ENCODE data around the gene DHRS7B.

Gene DHRS7B

DNA sequence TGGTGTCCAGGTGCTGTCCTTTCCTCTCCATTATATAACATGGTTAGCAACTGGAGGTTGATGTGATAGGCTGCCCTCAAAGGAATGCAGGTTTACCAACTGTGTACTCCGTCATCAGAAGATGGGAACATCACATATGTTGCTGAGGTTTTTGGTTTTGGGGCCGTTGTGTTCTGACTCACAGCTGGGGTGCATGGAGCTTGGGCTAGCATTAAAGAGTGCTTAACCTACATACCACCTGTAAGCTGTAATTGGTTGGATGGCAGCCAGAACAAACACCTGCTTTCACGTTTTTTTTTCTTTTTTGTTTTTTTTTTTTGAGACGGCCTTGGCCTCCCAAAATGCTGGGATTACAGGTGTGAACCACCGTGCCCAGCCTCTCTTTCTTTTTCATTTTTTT lies 66.3 kb downstream of the DHRS7B start:
- H3K4me3 ChIP-seq (ENCODE audit: control insufficient read depth in 1 of 7, extremely low read depth in 1 of 7, insufficient read depth in 4 of 7, low read depth in 2 of 7, low read length in 6 of 7), result no peak overlapping the region
- no peaks in the 10 kb centered on the region for H3K9me3 ChIP-seq (ENCODE audit: control extremely low read depth in 1 of 5, control insufficient read depth in 4 of 5, insufficient read depth in 2 of 5, low read depth in 1 of 5, low read length in 4 of 5)
- H3K27me3 ChIP-seq (replicated peaks in 2 of 5; ENCODE audit: control insufficient read depth in 4 of 5, insufficient read depth in 5 of 5, low read length in 4 of 5), result no peaks in the 10 kb centered on the region
- POLR2A ChIA-PET, result no interaction called here
- no peak for DNase-seq
- H3K36me3 ChIP-seq (ENCODE audit: control insufficient read depth in 4 of 4, insufficient read depth in 4 of 4, low read length in 3 of 4), result peaks cover 2 to 66% (median 46%) of the 10 kb centered on the region in 4 experiments
- no peak overlapping the region for H3K27ac ChIP-seq (ENCODE audit: insufficient read depth in 1 of 2, low read depth in 1 of 2, low read length in 2 of 2, poor library complexity in 1 of 2, severe bottlenecking in 2 of 2)
- no peaks in the 10 kb centered on the region for H3K4me1 ChIP-seq (ENCODE audit: control extremely low read depth in 1 of 4, control insufficient read depth in 4 of 4, insufficient read depth in 4 of 4, low read length in 3 of 4)
- WGBS (ENCODE audit: insufficient coverage), result 100% methylated on average over 5 of the region's 5 CpGs
- CTCF ChIA-PET, result no interaction called here

DNA sequence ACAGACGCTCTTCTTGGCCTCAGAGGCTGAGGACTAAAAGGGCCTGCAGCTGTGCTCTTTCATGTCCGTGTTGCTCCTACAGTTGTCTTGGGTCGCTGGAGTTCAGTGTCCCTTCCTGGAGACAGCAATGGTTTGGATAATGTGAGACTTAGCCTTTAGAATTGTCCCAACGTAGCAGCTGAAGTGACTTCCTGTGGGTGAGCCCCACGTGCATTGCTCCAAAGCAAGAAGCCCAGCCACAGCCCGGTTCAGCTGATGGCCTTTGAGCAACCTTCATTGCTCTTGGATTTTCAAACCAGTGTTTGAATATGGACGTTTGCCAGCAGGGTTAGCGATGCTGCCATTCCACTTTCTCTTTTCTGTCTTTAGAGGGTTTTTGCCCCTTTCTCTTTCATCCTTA lies 67.5 kb downstream of the DHRS7B start:
- H3K4me3 ChIP-seq (ENCODE audit: control insufficient read depth in 1 of 7, extremely low read depth in 1 of 7, insufficient read depth in 4 of 7, low read depth in 2 of 7, low read length in 6 of 7), result no peak overlapping the region
- H3K36me3 ChIP-seq (ENCODE audit: control insufficient read depth in 4 of 4, insufficient read depth in 4 of 4, low read length in 3 of 4), result peaks cover 2 to 66% (median 43%) of the 10 kb centered on the region in 4 experiments
- POLR2A ChIA-PET, result no interaction called here
- no peaks in the 10 kb centered on the region for H3K27me3 ChIP-seq (replicated peaks in 2 of 5; ENCODE audit: control insufficient read depth in 4 of 5, insufficient read depth in 5 of 5, low read length in 4 of 5)
- 82% methylated on average over 8 of the region's 8 CpGs for WGBS (ENCODE audit: insufficient coverage)
- DNase-seq, result no peak
- no peaks in the 10 kb centered on the region for H3K9me3 ChIP-seq (ENCODE audit: control extremely low read depth in 1 of 5, control insufficient read depth in 4 of 5, insufficient read depth in 2 of 5, low read depth in 1 of 5, low read length in 4 of 5)
- H3K27ac ChIP-seq (ENCODE audit: insufficient read depth in 1 of 2, low read depth in 1 of 2, low read length in 2 of 2, poor library complexity in 1 of 2, severe bottlenecking in 2 of 2), result no peak overlapping the region
- H3K4me1 ChIP-seq (ENCODE audit: control extremely low read depth in 1 of 4, control insufficient read depth in 4 of 4, insufficient read depth in 4 of 4, low read length in 3 of 4), result no peaks in the 10 kb centered on the region
- CTCF ChIA-PET, result no interaction called here

DNA sequence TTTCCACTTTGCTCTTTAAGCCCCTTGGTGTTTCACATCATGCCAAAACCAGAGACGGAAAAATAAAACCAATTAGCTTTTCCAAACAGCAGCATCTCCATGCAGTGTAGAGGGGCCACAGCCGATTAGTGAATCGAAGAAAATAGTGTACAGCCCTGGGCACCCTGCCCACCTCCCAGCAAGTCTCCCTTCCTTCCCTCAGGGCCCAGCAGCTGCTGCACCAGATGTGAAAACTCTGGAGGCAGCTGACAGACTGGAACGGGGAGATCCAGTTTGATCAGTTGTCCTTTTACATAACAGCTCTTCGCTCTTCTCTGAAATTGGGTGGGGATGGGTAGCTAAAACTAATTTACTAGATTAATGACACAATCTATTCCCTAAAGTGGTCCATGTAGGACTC lies 67.9 kb downstream of the DHRS7B start:
- no peaks in the 10 kb centered on the region for H3K9me3 ChIP-seq (ENCODE audit: control extremely low read depth in 1 of 5, control insufficient read depth in 4 of 5, insufficient read depth in 2 of 5, low read depth in 1 of 5, low read length in 4 of 5)
- ChIA-PET POLR2A (no interaction called here), CTCF (no interaction called here)
- no peaks in the 10 kb centered on the region for H3K4me1 ChIP-seq (ENCODE audit: control extremely low read depth in 1 of 4, control insufficient read depth in 4 of 4, insufficient read depth in 4 of 4, low read length in 3 of 4)
- no peak for DNase-seq
- H3K27ac ChIP-seq (ENCODE audit: insufficient read depth in 1 of 2, low read depth in 1 of 2, low read length in 2 of 2, poor library complexity in 1 of 2, severe bottlenecking in 2 of 2), result no peak overlapping the region
- H3K27me3 ChIP-seq (replicated peaks in 2 of 5; ENCODE audit: control insufficient read depth in 4 of 5, insufficient read depth in 5 of 5, low read length in 4 of 5), result no peaks in the 10 kb centered on the region
- H3K4me3 ChIP-seq (ENCODE audit: control insufficient read depth in 1 of 7, extremely low read depth in 1 of 7, insufficient read depth in 4 of 7, low read depth in 2 of 7, low read length in 6 of 7), result no peak overlapping the region
- WGBS (ENCODE audit: insufficient coverage), result no CpG with 5 or more reads among the region's 5 CpGs
- H3K36me3 ChIP-seq (ENCODE audit: control insufficient read depth in 4 of 4, insufficient read depth in 4 of 4, low read length in 3 of 4), result peaks cover 2 to 65% (median 41%) of the 10 kb centered on the region in 4 experiments

DNA sequence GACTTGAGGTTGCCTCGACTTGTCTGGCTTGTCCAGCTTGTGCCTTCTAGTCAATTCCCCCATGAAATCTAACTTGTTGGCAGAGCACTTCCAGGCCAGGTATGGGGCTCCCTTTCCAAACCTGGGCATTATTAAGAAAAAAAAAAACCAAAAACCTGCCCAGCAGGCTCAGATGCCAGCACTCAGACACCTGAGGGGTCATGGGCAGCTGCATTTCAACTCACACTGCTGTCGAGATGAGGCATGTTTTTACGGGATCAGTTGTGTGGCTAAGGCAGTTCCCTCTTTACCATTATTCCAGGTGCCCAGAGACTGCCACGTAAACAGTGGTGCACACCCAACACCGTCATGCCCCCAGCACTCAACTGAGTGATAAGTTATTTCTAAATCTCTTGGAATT lies 69.4 kb downstream of the DHRS7B start:
- Histone ChIP-seq H3K27me3 (replicated peaks in 2 of 5; ENCODE audit: control insufficient read depth in 4 of 5, insufficient read depth in 5 of 5, low read length in 4 of 5) (no peaks in the 10 kb centered on the region), H3K36me3 (ENCODE audit: control insufficient read depth in 4 of 4, insufficient read depth in 4 of 4, low read length in 3 of 4) (peaks cover 2 to 68% (median 42%) of the 10 kb centered on the region in 4 experiments), H3K4me3 (ENCODE audit: control insufficient read depth in 1 of 7, extremely low read depth in 1 of 7, insufficient read depth in 4 of 7, low read depth in 2 of 7, low read length in 6 of 7) (no peak overlapping the region), H3K27ac (ENCODE audit: insufficient read depth in 1 of 2, low read depth in 1 of 2, low read length in 2 of 2, poor library complexity in 1 of 2, severe bottlenecking in 2 of 2) (no peak overlapping the region), H3K9me3 (ENCODE audit: control extremely low read depth in 1 of 5, control insufficient read depth in 4 of 5, insufficient read depth in 2 of 5, low read depth in 1 of 5, low read length in 4 of 5) (no peaks in the 10 kb centered on the region), H3K4me1 (ENCODE audit: control extremely low read depth in 1 of 4, control insufficient read depth in 4 of 4, insufficient read depth in 4 of 4, low read length in 3 of 4) (peaks cover 0 to 3% (median 0%) of the 10 kb centered on the region in 4 experiments)
- DNase-seq, result no peak
- ChIA-PET CTCF (interaction anchor here (1.0 to 1.2 kb wide), 2 partner anchors 23 to 136 kb away, joined by 3 read pairs; no protein-coding TSS in a partner anchor), POLR2A (no interaction called here)
- WGBS (ENCODE audit: insufficient coverage), result 94% methylated on average over 2 of the region's 5 CpGs

DNA sequence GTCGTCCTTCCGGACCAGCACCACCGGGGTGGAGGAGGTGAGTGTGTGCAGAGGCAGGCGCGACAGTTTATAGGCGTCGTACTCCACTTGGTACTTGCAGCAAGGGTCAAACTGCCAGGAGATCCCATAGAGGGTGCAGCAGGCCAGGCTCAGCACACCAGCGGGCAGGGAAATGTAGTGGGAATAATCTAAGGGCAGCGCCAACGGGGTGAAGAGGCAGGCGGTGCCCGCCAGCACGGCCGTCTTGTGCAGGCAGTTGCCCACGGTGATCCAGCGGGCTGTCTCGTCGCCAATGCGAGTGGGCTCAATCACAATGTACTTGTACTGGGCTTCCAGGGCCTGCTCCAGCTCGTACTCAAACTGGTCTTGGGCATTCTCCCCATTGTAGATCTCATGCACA lies 71.6 kb downstream of the DHRS7B start:
- no peak overlapping the region for H3K4me3 ChIP-seq (ENCODE audit: control insufficient read depth in 1 of 7, extremely low read depth in 1 of 7, insufficient read depth in 4 of 7, low read depth in 2 of 7, low read length in 6 of 7)
- peaks cover 2 to 65% (median 47%) of the 10 kb centered on the region in 4 experiments for H3K36me3 ChIP-seq (ENCODE audit: control insufficient read depth in 4 of 4, insufficient read depth in 4 of 4, low read length in 3 of 4)
- H3K27me3 ChIP-seq (replicated peaks in 2 of 5; ENCODE audit: control insufficient read depth in 4 of 5, insufficient read depth in 5 of 5, low read length in 4 of 5), result no peaks in the 10 kb centered on the region
- peaks cover 0 to 3% (median 0%) of the 10 kb centered on the region in 4 experiments for H3K4me1 ChIP-seq (ENCODE audit: control extremely low read depth in 1 of 4, control insufficient read depth in 4 of 4, insufficient read depth in 4 of 4, low read length in 3 of 4)
- no peak for DNase-seq
- 100% methylated on average over 20 of the region's 20 CpGs for WGBS (ENCODE audit: insufficient coverage)
- ChIA-PET POLR2A (no interaction called here), CTCF (no interaction called here)
- H3K27ac ChIP-seq (ENCODE audit: insufficient read depth in 1 of 2, low read depth in 1 of 2, low read length in 2 of 2, poor library complexity in 1 of 2, severe bottlenecking in 2 of 2), result no peak overlapping the region
- H3K9me3 ChIP-seq (ENCODE audit: control extremely low read depth in 1 of 5, control insufficient read depth in 4 of 5, insufficient read depth in 2 of 5, low read depth in 1 of 5, low read length in 4 of 5), result no peaks in the 10 kb centered on the region

GRCh38 chr17:21199311-21199710 lies 72.5 kb downstream of the DHRS7B start:
- WGBS (ENCODE audit: insufficient coverage), result 49% methylated on average over 5 of the region's 9 CpGs
- CTCF ChIA-PET, result interaction anchor here (0.6 kb wide), 1 partner anchor 93 kb away, joined by 3 read pairs; no protein-coding TSS in a partner anchor
- H3K9me3 ChIP-seq (ENCODE audit: control extremely low read depth in 1 of 5, control insufficient read depth in 4 of 5, insufficient read depth in 2 of 5, low read depth in 1 of 5, low read length in 4 of 5), result no peaks in the 10 kb centered on the region
- no peak overlapping the region for H3K4me3 ChIP-seq (ENCODE audit: control insufficient read depth in 1 of 7, extremely low read depth in 1 of 7, insufficient read depth in 4 of 7, low read depth in 2 of 7, low read length in 6 of 7)
- no peaks in the 10 kb centered on the region for H3K27me3 ChIP-seq (replicated peaks in 2 of 5; ENCODE audit: control insufficient read depth in 4 of 5, insufficient read depth in 5 of 5, low read length in 4 of 5)
- peak; percentile 28 to 67 (median 54) for DNase-seq
- H3K36me3 ChIP-seq (ENCODE audit: control insufficient read depth in 4 of 4, insufficient read depth in 4 of 4, low read length in 3 of 4), result peaks cover 2 to 62% (median 45%) of the 10 kb centered on the region in 4 experiments
- no peak overlapping the region for H3K27ac ChIP-seq (ENCODE audit: insufficient read depth in 1 of 2, low read depth in 1 of 2, low read length in 2 of 2, poor library complexity in 1 of 2, severe bottlenecking in 2 of 2)
- peaks cover 0 to 3% (median 0%) of the 10 kb centered on the region in 4 experiments for H3K4me1 ChIP-seq (ENCODE audit: control extremely low read depth in 1 of 4, control insufficient read depth in 4 of 4, insufficient read depth in 4 of 4, low read length in 3 of 4)
- POLR2A ChIA-PET, result interaction anchor here (0.9 kb wide), 1 partner anchor 14 kb away, joined by 3 read pairs; the partner anchor contains the start of gene TMEM11

DNA sequence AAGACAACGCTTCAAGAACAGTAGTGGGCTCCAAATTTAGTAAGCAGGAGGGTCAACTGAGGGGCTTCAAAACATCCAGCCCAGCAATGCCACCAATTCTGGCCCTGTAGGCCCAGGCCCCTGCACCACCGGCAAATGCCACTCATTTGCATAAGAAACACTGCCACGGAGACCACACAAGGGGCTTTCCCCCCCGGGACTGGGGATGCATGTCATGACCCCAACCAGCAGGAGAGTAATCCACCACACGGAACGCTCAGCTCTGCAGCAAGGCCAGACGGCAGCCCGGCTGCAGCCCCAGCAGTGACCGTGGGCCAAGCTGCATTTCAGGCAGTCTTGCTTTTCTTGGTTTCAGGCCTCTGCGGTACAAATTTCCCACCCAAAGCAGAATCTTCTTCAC lies 73.1 kb downstream of the DHRS7B start:
- 88% methylated on average over 10 of the region's 10 CpGs for WGBS (ENCODE audit: insufficient coverage)
- Histone ChIP-seq H3K27me3 (replicated peaks in 2 of 5; ENCODE audit: control insufficient read depth in 4 of 5, insufficient read depth in 5 of 5, low read length in 4 of 5) (no peaks in the 10 kb centered on the region), H3K27ac (ENCODE audit: insufficient read depth in 1 of 2, low read depth in 1 of 2, low read length in 2 of 2, poor library complexity in 1 of 2, severe bottlenecking in 2 of 2) (no peak overlapping the region), H3K4me3 (ENCODE audit: control insufficient read depth in 1 of 7, extremely low read depth in 1 of 7, insufficient read depth in 4 of 7, low read depth in 2 of 7, low read length in 6 of 7) (no peak overlapping the region), H3K36me3 (ENCODE audit: control insufficient read depth in 4 of 4, insufficient read depth in 4 of 4, low read length in 3 of 4) (peaks cover 2 to 60% (median 44%) of the 10 kb centered on the region in 4 experiments), H3K4me1 (ENCODE audit: control extremely low read depth in 1 of 4, control insufficient read depth in 4 of 4, insufficient read depth in 4 of 4, low read length in 3 of 4) (peaks cover 0 to 3% (median 0%) of the 10 kb centered on the region in 4 experiments), H3K9me3 (ENCODE audit: control extremely low read depth in 1 of 5, control insufficient read depth in 4 of 5, insufficient read depth in 2 of 5, low read depth in 1 of 5, low read length in 4 of 5) (no peaks in the 10 kb centered on the region)
- peak in 1 of 3 donors; percentile 15 for DNase-seq
- POLR2A ChIA-PET, result interaction anchor here (0.9 kb wide), 1 partner anchor 14 kb away, joined by 3 read pairs; the partner anchor contains the start of gene TMEM11
- CTCF ChIA-PET, result interaction anchor here (0.7 to 1.3 kb wide), 3 partner anchors 12 to 73 kb away, joined by 3 to 4 read pairs (median 3); partner anchors contain the start of gene DHRS7B
